ENCODE data around the gene ADGRG4.
"Not testable (repeated sequence)": the region's sequence is repeated elsewhere in the genome, so short reads cannot be mapped to it uniquely, and the experiment has no call there.

The ADGRG4 gene

GRCh38 chrX:136300721-136301120, at the start of gene ADGRG4:
Gene ADGRG4, plus strand, starts transcription at chrX:136300963. Its CDS starts 7,815 bp downstream, at chrX:136308778.
- not testable (repeated sequence) for H3K9me3 ChIP-seq (ENCODE audit: low read length); H3K4me1 ChIP-seq (ENCODE audit: insufficient read depth, low read length); H2AFZ ChIP-seq (ENCODE audit: low read depth, low read length); H3K36me3 ChIP-seq (ENCODE audit: insufficient read depth, low read length); H3K27me3 ChIP-seq (ENCODE audit: insufficient read depth, low read length); H3K4me3 ChIP-seq (ENCODE audit: low read length)

GRCh38 chrX:136251041-136251991, 49.4 kb upstream of the ADGRG4 start, which contains the start of gene MAP7D3:
Gene MAP7D3, minus strand, starts transcription at chrX:136251400. Its CDS starts 42 bp downstream, at chrX:136251358.
- H3K36me3 ChIP-seq (ENCODE audit: insufficient read depth, low read length), result no peaks in the 10 kb centered on the region

GRCh38 chrX:136255541-136255940, 45.2 kb upstream of the ADGRG4 start:
- Histone ChIP-seq H3K4me1 (ENCODE audit: insufficient read depth, low read length) (no peaks in the 10 kb centered on the region), H3K36me3 (ENCODE audit: insufficient read depth, low read length) (no peaks in the 10 kb centered on the region), H3K4me3 (ENCODE audit: low read length) (no peak overlapping the region), H3K27me3 (ENCODE audit: insufficient read depth, low read length) (peaks cover 12% of the 10 kb centered on the region), H3K9me3 (ENCODE audit: low read length) (no peaks in the 10 kb centered on the region), H2AFZ (ENCODE audit: low read depth, low read length) (no peak overlapping the region)

More at GRCh38 chrX:136251041-136251991, 49.4 kb upstream of the ADGRG4 start, which contains the start of gene MAP7D3:
- no peaks in the 10 kb centered on the region for H3K9me3 ChIP-seq (ENCODE audit: low read length)
- H3K4me1 ChIP-seq (ENCODE audit: insufficient read depth, low read length), result no peaks in the 10 kb centered on the region
- H3K27me3 ChIP-seq (ENCODE audit: insufficient read depth, low read length), result no peaks in the 10 kb centered on the region
- H2AFZ ChIP-seq (ENCODE audit: low read depth, low read length), result peak within 1 kb of the TSS; percentile 97
- H3K4me3 ChIP-seq (ENCODE audit: low read length), result peak within 1 kb of the TSS; percentile 79

- no peak overlapping the region for H3K4me3 ChIP-seq (ENCODE audit: low read length)
- H3K9me3 ChIP-seq (ENCODE audit: low read length), result no peaks in the 10 kb centered on the region
- no peaks in the 10 kb centered on the region for H3K4me1 ChIP-seq (ENCODE audit: insufficient read depth, low read length)
- H3K27me3 ChIP-seq (ENCODE audit: insufficient read depth, low read length), result peaks cover 14% of the 10 kb centered on the region
- H3K36me3 ChIP-seq (ENCODE audit: insufficient read depth, low read length), result no peaks in the 10 kb centered on the region
- no peak overlapping the region for H2AFZ ChIP-seq (ENCODE audit: low read depth, low read length)
Observed at GRCh38 chrX:136256026-136256425, 44.7 kb upstream of the ADGRG4 start.

GRCh38 chrX:136258951-136259350, 41.8 kb upstream of the ADGRG4 start:
- Histone ChIP-seq H3K9me3 (ENCODE audit: low read length) (no peaks in the 10 kb centered on the region), H3K4me1 (ENCODE audit: insufficient read depth, low read length) (no peaks in the 10 kb centered on the region), H3K27me3 (ENCODE audit: insufficient read depth, low read length) (peaks cover 14% of the 10 kb centered on the region), H3K4me3 (ENCODE audit: low read length) (no peak overlapping the region), H2AFZ (ENCODE audit: low read depth, low read length) (no peak overlapping the region), H3K36me3 (ENCODE audit: insufficient read depth, low read length) (no peaks in the 10 kb centered on the region)

GRCh38 chrX:136259543-136259942, 41.2 kb upstream of the ADGRG4 start:
- no peak overlapping the region for H3K4me3 ChIP-seq (ENCODE audit: low read length)
- no peaks in the 10 kb centered on the region for H3K9me3 ChIP-seq (ENCODE audit: low read length)
- no peaks in the 10 kb centered on the region for H3K4me1 ChIP-seq (ENCODE audit: insufficient read depth, low read length)
- no peaks in the 10 kb centered on the region for H3K36me3 ChIP-seq (ENCODE audit: insufficient read depth, low read length)
- no peak overlapping the region for H2AFZ ChIP-seq (ENCODE audit: low read depth, low read length)
- peaks cover 14% of the 10 kb centered on the region for H3K27me3 ChIP-seq (ENCODE audit: insufficient read depth, low read length)

GRCh38 chrX:136260776-136261175, 40.0 kb upstream of the ADGRG4 start:
- H3K27me3 ChIP-seq (ENCODE audit: insufficient read depth, low read length), result peaks cover 14% of the 10 kb centered on the region
- H3K9me3 ChIP-seq (ENCODE audit: low read length), result no peaks in the 10 kb centered on the region
- H3K4me1 ChIP-seq (ENCODE audit: insufficient read depth, low read length), result no peaks in the 10 kb centered on the region
- no peak overlapping the region for H2AFZ ChIP-seq (ENCODE audit: low read depth, low read length)
- H3K4me3 ChIP-seq (ENCODE audit: low read length), result no peak overlapping the region
- no peaks in the 10 kb centered on the region for H3K36me3 ChIP-seq (ENCODE audit: insufficient read depth, low read length)

- no peaks in the 10 kb centered on the region for H3K36me3 ChIP-seq (ENCODE audit: insufficient read depth, low read length)
- no peaks in the 10 kb centered on the region for H3K4me1 ChIP-seq (ENCODE audit: insufficient read depth, low read length)
- H3K9me3 ChIP-seq (ENCODE audit: low read length), result no peaks in the 10 kb centered on the region
- H3K27me3 ChIP-seq (ENCODE audit: insufficient read depth, low read length), result peaks cover 14% of the 10 kb centered on the region
- no peak overlapping the region for H2AFZ ChIP-seq (ENCODE audit: low read depth, low read length)
- H3K4me3 ChIP-seq (ENCODE audit: low read length), result no peak overlapping the region
Observed at GRCh38 chrX:136261321-136261720, 39.4 kb upstream of the ADGRG4 start.

- Histone ChIP-seq H3K27me3 (ENCODE audit: insufficient read depth, low read length) (peaks cover 9% of the 10 kb centered on the region), H3K4me3 (ENCODE audit: low read length) (no peak overlapping the region), H3K36me3 (ENCODE audit: insufficient read depth, low read length) (no peaks in the 10 kb centered on the region), H2AFZ (ENCODE audit: low read depth, low read length) (no peak overlapping the region), H3K4me1 (ENCODE audit: insufficient read depth, low read length) (no peaks in the 10 kb centered on the region), H3K9me3 (ENCODE audit: low read length) (no peaks in the 10 kb centered on the region)
Observed at GRCh38 chrX:136262243-136262642, 38.5 kb upstream of the ADGRG4 start.

- no peaks in the 10 kb centered on the region for H3K4me1 ChIP-seq (ENCODE audit: insufficient read depth, low read length)
- H2AFZ ChIP-seq (ENCODE audit: low read depth, low read length), result no peak overlapping the region
- H3K27me3 ChIP-seq (ENCODE audit: insufficient read depth, low read length), result peaks cover 9% of the 10 kb centered on the region
- no peaks in the 10 kb centered on the region for H3K36me3 ChIP-seq (ENCODE audit: insufficient read depth, low read length)
- no peak overlapping the region for H3K4me3 ChIP-seq (ENCODE audit: low read length)
- H3K9me3 ChIP-seq (ENCODE audit: low read length), result no peaks in the 10 kb centered on the region
Observed at GRCh38 chrX:136262812-136263315, 37.9 kb upstream of the ADGRG4 start.

GRCh38 chrX:136266828-136267227, 33.9 kb upstream of the ADGRG4 start:
- H3K36me3 ChIP-seq (ENCODE audit: insufficient read depth, low read length), result no peaks in the 10 kb centered on the region
- H3K4me3 ChIP-seq (ENCODE audit: low read length), result no peak overlapping the region
- no peaks in the 10 kb centered on the region for H3K27me3 ChIP-seq (ENCODE audit: insufficient read depth, low read length)
- no peaks in the 10 kb centered on the region for H3K9me3 ChIP-seq (ENCODE audit: low read length)
- no peaks in the 10 kb centered on the region for H3K4me1 ChIP-seq (ENCODE audit: insufficient read depth, low read length)
- no peak overlapping the region for H2AFZ ChIP-seq (ENCODE audit: low read depth, low read length)

- Histone ChIP-seq H3K4me3 (ENCODE audit: low read length) (no peak overlapping the region), H3K36me3 (ENCODE audit: insufficient read depth, low read length) (no peaks in the 10 kb centered on the region), H3K27me3 (ENCODE audit: insufficient read depth, low read length) (no peaks in the 10 kb centered on the region), H2AFZ (ENCODE audit: low read depth, low read length) (no peak overlapping the region), H3K4me1 (ENCODE audit: insufficient read depth, low read length) (no peaks in the 10 kb centered on the region), H3K9me3 (ENCODE audit: low read length) (no peaks in the 10 kb centered on the region)
Observed at GRCh38 chrX:136268051-136269048, 32.4 kb upstream of the ADGRG4 start.

Data from neuron (in vitro differentiated cells).